Measurements from ENCODE around the gene IWS1.

DNA sequence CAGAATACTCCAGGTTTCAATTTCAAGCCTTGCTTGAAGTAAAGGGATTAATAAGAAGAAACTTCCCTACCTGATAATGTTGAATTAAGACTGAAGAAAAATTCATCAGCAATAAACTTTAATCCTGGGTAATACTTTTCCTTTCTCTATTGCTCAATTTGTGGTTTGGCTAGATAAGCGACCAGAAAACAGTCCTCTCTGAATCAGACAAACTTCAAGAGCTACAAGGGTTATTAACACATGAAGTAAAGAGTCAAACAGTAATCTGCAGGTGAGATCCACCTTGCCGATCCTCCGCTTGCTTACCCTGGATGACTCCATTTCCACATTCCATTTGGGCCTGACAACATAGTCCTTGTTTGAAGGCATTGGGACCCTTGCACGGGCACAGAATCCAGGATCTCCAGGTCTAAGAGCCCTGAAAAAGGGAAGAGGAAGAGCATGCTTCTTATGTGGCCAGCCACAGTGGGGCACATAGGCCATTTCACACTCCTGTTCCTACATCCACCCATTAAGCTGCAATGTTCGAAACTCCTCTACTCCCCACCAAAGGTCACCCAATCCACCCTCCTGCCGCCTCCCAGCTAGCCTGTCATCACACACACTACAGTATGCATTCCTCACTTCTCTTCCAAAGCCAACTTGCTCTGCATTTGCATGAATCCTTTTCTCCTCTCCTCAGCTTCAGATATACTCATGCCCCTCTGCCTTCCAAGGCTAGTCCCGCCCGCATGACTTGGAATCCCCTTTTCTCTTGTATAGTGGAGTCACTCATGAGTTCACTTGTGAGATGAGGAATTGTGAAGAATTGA, 39.8 kb downstream of the IWS1 start:
- TF ChIP-seq, protein P1, sequence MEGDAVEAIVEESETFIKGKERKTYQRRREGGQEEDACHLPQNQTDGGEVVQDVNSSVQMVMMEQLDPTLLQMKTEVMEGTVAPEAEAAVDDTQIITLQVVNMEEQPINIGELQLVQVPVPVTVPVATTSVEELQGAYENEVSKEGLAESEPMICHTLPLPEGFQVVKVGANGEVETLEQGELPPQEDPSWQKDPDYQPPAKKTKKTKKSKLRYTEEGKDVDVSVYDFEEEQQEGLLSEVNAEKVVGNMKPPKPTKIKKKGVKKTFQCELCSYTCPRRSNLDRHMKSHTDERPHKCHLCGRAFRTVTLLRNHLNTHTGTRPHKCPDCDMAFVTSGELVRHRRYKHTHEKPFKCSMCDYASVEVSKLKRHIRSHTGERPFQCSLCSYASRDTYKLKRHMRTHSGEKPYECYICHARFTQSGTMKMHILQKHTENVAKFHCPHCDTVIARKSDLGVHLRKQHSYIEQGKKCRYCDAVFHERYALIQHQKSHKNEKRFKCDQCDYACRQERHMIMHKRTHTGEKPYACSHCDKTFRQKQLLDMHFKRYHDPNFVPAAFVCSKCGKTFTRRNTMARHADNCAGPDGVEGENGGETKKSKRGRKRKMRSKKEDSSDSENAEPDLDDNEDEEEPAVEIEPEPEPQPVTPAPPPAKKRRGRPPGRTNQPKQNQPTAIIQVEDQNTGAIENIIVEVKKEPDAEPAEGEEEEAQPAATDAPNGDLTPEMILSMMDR (conservative IDR thresholded peaks at IDR 0.05; ENCODE audit: low read length), result no peak
- no peak for TF ChIP-seq EZH2phosphoT487 (IDR thresholded peaks at IDR 0.05; ENCODE audit: borderline replicate concordance, low read depth, low read length)

Data from OCI-LY7 (cell line).